Kidney (tissue), 14 donors: ENCODE data around the gene OR4D9. TPM values are rescaled to one million over a fixed set of nuclear protein-coding genes. Genes with fewer than 3 reads are reported as not detected.
"Not testable (repeated sequence)": the region's sequence is repeated elsewhere in the genome, so short reads cannot be mapped to it uniquely, and the experiment has no call there.

ENCODE experiments used
- DNase-seq, 5 donors: peaks; one replicate each; pipeline ENCODE4 v3.0.0-alpha.2; 2013 to 2020
- FAIRE-seq: peaks from 2 replicates; lab custom pipeline; 2012; peaks lifted over from hg19 to GRCh38; lab: Jason Lieb, UNC
- H3K27ac ChIP-seq, 2 donors: one replicate each; pipeline ENCODE4 v1.7.0; 2013; ENCODE audit warnings: low read depth in 2 of 2, low read length in 2 of 2, inconsistent platforms in 1 of 2
- H3K27me3 ChIP-seq: one replicate; pipeline ENCODE4 v1.7.1; 2013; ENCODE audit warnings: low read length, inconsistent platforms; ENCODE audit not compliant: control insufficient read depth, insufficient read depth
- H3K36me3 ChIP-seq, 3 donors: one replicate each; pipeline versions ENCODE4 v1.7.0 to v1.7.1; 2013; ENCODE audit warnings: low read length in 3 of 3, control low read depth in 1 of 3, inconsistent platforms in 1 of 3; ENCODE audit not compliant: insufficient read depth in 3 of 3, control insufficient read depth in 2 of 3
- H3K4me1 ChIP-seq, 3 donors: one replicate each; pipeline versions ENCODE4 v1.7.0 to v1.7.1; 2013; ENCODE audit warnings: low read length in 3 of 3, inconsistent platforms in 1 of 3, low read depth in 1 of 3; ENCODE audit not compliant: control insufficient read depth in 2 of 3, insufficient read depth in 2 of 3
- H3K4me3 ChIP-seq, 3 donors: one replicate each; pipeline versions ENCODE4 v1.7.0 to v1.8.1; 2013; ENCODE audit warnings: low read length in 3 of 3, control low read depth in 1 of 3, inconsistent platforms in 1 of 3
- H3K9ac ChIP-seq, 3 donors: one replicate each; pipeline versions ENCODE4 v1.7.0 to v1.7.1; 2013; ENCODE audit warnings: low read length in 3 of 3, control low read depth in 1 of 3, inconsistent platforms in 1 of 3
- H3K9me3 ChIP-seq, 3 donors: one replicate each; pipeline versions ENCODE4 v1.7.0 to v1.7.1; 2013; ENCODE audit warnings: low read length in 3 of 3, control low read depth in 1 of 3, inconsistent platforms in 1 of 3; ENCODE audit not compliant: control insufficient read depth in 2 of 3, insufficient read depth in 1 of 3
- intact Hi-C: fragments of 100-400 bp; cut with DNase I; formaldehyde crosslinking; loops from one replicate; pipeline ENCODE4 v1.11.1; 2022
- polyA plus RNA-seq: library from polyadenylated mRNA; stranded (reverse); fragments of 350-450 nt; fragmentation: Illumina TruSeq; extraction: RNeasy Lipid Tissue Mini Kit (QIAGEN cat#74804); gene quantifications from one replicate; pipeline ENCODE4 v1.2.3, GENCODE V29; 2014; ENCODE audit warnings: low read depth, low replicate concordance; ENCODE audit not compliant: insufficient read depth
- total RNA-seq: library from RNA; stranded (reverse); fragmentation: NEBNext Ultra II Directional; extraction: Animal tissue kit (Norgen Biotek cat#: 25700); gene quantifications from one replicate; pipeline ENCODE4 v1.2.1, GENCODE V29; 2021
- TF ChIP-seq, protein P1 (sequence below): IDR thresholded peaks from 3 replicates; pipeline ENCODE4 v1.5.1; 2012; ENCODE audit warnings: mild to moderate bottlenecking, moderate library complexity, borderline replicate concordance; ENCODE audit not compliant: insufficient read depth; ENCODE audit errors: extremely low read depth
- donor health status: control.
- donor health status: control.
- donor health status: control.
- donor health status: control.
- donor health status: control.
- donor health status: DM: yes; HTN: yes; CAD: no.
- donor health status: Normal renal cell carcinoma (clear cell type).

OR4D9 gene
- total and polyA plus RNA-seq, 2 donors from 2014 or later = not detected

DNA sequence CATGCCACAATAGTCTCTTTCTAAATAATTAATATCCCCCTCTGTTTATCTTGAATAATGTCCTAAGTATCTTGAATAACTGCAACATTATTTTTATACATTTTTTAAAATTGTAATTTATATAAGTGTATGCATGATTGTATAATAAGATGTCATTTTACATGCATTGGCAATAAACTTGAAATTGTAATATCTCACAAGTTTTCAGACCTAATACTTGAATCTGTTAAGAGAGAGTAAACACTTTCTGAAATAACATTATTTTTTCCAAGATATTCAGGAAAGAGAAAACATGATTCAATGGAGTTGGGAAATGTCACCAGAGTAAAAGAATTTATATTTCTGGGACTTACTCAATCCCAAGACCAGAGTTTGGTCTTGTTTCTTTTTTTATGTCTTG is 8.1 kb upstream of the OR4D9 start, which contains the start of gene OR4D11:
Gene OR4D11, plus strand, starts transcription at position 301 of the 400 bp plus-strand sequence. Its CDS starts 0 bp downstream, at position 301.
- intact Hi-C loops = no loop called here

DNA sequence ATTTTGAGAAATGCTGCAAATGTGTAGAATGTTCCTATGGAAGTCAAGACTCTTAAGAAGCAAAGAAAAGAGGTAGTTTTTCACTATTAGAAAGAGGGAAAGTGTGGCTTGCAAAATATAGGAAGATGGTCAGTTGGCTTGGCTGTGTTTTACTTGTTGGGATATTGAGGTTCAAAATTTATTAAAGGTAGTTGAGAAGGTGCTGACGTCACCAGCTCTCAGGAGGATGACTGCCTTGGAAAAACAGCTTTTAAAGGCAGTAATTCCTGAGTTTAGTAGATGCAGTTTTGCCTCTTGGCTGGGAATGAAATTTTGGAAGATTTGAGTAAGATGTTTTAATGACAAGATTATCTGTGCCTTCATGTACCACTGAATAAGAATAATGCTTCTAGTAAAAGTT is 336 bp downstream of the OR4D9 start:
- TF ChIP-seq, protein P1, sequence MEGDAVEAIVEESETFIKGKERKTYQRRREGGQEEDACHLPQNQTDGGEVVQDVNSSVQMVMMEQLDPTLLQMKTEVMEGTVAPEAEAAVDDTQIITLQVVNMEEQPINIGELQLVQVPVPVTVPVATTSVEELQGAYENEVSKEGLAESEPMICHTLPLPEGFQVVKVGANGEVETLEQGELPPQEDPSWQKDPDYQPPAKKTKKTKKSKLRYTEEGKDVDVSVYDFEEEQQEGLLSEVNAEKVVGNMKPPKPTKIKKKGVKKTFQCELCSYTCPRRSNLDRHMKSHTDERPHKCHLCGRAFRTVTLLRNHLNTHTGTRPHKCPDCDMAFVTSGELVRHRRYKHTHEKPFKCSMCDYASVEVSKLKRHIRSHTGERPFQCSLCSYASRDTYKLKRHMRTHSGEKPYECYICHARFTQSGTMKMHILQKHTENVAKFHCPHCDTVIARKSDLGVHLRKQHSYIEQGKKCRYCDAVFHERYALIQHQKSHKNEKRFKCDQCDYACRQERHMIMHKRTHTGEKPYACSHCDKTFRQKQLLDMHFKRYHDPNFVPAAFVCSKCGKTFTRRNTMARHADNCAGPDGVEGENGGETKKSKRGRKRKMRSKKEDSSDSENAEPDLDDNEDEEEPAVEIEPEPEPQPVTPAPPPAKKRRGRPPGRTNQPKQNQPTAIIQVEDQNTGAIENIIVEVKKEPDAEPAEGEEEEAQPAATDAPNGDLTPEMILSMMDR = no peak
- Histone ChIP-seq H3K4me1 (no peaks in the 10 kb centered on the region), H3K9ac (no peak overlapping the region), H3K27ac (no peak overlapping the region), H3K27me3 (no peaks in the 10 kb centered on the region), H3K9me3 (no peaks in the 10 kb centered on the region), H3K36me3 (no peaks in the 10 kb centered on the region), H3K4me3 (no peak overlapping the region)
- no peak for DNase-seq
- intact Hi-C loops = no loop called here
- FAIRE-seq = no peak

More for the DNA sequence above, 8.1 kb upstream of the OR4D9 start, which contains the start of gene OR4D11:
- H3K4me3 ChIP-seq = no peak within 1 kb of the TSS
- DNase-seq = no peak
- TF ChIP-seq, protein P1 = no peak
- no peak for FAIRE-seq
- no peak within 1 kb of the TSS for H3K27ac ChIP-seq
- no peaks in the 10 kb centered on the region for H3K4me1 ChIP-seq
- H3K9me3 ChIP-seq = no peaks in the 10 kb centered on the region
- no peak within 1 kb of the TSS for H3K9ac ChIP-seq
- H3K27me3 ChIP-seq = no peaks in the 10 kb centered on the region
- no peaks in the 10 kb centered on the region for H3K36me3 ChIP-seq

DNA sequence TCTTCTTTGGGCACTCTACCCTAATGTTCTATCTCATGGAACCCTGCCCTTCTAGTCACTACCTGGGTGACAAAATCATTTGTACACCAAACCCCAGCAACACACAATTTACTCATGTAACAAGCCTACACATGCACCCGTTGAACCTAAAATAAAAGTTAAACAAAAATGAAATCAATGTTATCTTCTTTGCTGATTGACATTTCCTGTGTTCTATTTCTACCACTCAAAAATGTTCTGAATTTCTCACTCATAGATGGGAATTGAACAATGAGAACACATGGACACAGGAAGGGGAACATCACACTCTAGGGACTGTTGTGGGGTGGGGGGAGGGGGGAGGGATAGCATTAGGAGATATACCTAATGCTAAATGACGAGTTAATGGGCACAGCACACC is 8.8 kb downstream of the OR4D9 start:
- H3K9me3 ChIP-seq, H3K27ac ChIP-seq, DNase-seq, H3K27me3 ChIP-seq, H3K36me3 ChIP-seq, H3K4me3 ChIP-seq, FAIRE-seq, H3K4me1 ChIP-seq, H3K9ac ChIP-seq, intact Hi-C loops: not testable (repeated sequence)

DNA sequence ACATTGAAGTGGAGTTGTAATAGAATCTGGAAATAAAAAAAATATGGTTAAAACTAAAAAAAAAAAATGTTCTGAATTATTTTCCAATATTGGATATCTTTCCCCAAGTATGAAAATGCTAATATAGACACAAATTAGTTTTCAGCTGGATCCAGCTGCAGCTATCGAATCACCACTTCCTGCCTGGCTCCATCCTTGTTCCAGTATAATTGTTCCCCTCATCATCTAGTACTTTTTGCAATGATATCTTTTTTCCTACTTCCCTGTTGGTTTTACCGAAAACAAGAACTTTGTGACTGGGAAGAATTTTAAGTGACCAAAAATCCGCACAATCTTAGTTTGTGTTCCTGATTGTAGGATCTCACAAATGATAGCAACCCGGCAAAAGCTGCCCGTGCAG is 9.4 kb downstream of the OR4D9 start:
- Histone ChIP-seq H3K27ac (no peak overlapping the region), H3K36me3 (no peaks in the 10 kb centered on the region), H3K4me1 (no peaks in the 10 kb centered on the region), H3K4me3 (no peak overlapping the region), H3K9me3 (no peaks in the 10 kb centered on the region), H3K9ac (no peak overlapping the region), H3K27me3 (no peaks in the 10 kb centered on the region)
- FAIRE-seq (no peak), DNase-seq (no peak)
- intact Hi-C loops = no loop called here
- TF ChIP-seq, protein P1 = no peak
